ENCODE data around the gene ZNF646. TPM values are rescaled to one million over a fixed set of nuclear protein-coding genes. Genes with fewer than 3 reads are reported as not detected.

The ZNF646 gene
- total and polyA plus RNA-seq, 3 donors from 2014 or later, result 68.9 to 80.3 (median 74.0) TPM

DNA sequence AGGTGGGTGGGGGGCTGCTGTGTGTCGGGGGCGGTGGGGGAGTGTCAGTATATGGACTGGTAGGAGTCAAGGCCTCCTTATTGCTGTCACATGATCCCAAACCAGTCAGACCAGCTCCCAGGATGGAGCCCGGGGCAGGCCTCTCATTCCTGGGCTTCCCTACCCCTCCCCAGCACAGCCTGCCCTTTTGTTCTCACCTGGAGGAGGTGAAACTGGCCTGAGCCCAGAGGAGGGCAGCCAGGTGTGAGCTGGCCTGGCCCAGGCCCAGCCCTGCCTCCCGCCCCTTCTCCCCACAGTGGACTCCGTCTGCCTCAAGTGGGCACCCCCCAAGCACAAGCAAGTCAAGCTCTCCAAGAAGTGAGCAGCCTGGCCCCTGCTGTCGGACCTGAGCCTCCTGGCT, 56.7 kb downstream of the ZNF646 start:
- peaks cover 30% of the 10 kb centered on the region for H3K4me1 ChIP-seq
- H3K36me3 ChIP-seq (ENCODE audit: low read depth, missing control alignments), result peaks cover 5% of the 10 kb centered on the region
- H3K27ac ChIP-seq, result no peak overlapping the region

DNA sequence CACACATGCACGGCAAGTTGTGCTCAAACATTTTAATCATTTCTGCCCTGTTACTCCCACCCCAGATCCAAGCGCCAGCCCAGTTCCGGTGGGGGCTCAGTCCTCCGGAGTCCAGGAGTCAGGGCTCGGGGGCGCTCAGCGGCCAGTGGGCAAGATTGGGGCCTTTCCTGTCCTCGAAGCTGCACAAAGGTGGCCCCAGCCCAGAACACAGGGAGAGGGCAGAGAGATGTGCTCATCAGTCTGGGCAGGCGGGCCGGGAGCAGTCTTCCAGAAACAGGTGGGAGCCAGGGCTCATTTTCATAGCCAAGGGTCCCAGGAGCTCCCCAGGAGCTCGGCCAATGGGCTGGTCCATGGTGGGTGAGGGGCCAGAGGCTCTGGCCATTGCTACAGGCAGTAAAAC, 57.2 kb downstream of the ZNF646 start:
- no peak for DNase-seq
- Histone ChIP-seq H3K27ac (no peak overlapping the region), H3K4me3 (no peak overlapping the region), H3K9me3 (no peaks in the 10 kb centered on the region), H3K36me3 (ENCODE audit: low read depth, missing control alignments) (peaks cover 5% of the 10 kb centered on the region), H3K27me3 (no peaks in the 10 kb centered on the region), H3K4me1 (peaks cover 30% of the 10 kb centered on the region)
- intact Hi-C loops (cut with DNase I; ENCODE audit: low total_unique reads), result no loop called here
- 88 to 100% methylated on average over 2 to 11 of the region's 11 CpGs for whole genome bisulfite sequencing, 2 donors
- TF ChIP-seq POLR2A (IDR thresholded peaks at IDR 0.05), result no peak
- TF ChIP-seq, protein P1, sequence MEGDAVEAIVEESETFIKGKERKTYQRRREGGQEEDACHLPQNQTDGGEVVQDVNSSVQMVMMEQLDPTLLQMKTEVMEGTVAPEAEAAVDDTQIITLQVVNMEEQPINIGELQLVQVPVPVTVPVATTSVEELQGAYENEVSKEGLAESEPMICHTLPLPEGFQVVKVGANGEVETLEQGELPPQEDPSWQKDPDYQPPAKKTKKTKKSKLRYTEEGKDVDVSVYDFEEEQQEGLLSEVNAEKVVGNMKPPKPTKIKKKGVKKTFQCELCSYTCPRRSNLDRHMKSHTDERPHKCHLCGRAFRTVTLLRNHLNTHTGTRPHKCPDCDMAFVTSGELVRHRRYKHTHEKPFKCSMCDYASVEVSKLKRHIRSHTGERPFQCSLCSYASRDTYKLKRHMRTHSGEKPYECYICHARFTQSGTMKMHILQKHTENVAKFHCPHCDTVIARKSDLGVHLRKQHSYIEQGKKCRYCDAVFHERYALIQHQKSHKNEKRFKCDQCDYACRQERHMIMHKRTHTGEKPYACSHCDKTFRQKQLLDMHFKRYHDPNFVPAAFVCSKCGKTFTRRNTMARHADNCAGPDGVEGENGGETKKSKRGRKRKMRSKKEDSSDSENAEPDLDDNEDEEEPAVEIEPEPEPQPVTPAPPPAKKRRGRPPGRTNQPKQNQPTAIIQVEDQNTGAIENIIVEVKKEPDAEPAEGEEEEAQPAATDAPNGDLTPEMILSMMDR (IDR thresholded peaks at IDR 0.05), result no peak

More for the DNA sequence above, 56.7 kb downstream of the ZNF646 start:
- Histone ChIP-seq H3K27me3 (no peaks in the 10 kb centered on the region), H3K9me3 (no peaks in the 10 kb centered on the region), H3K4me3 (no peak overlapping the region)
- TF ChIP-seq, protein P1 (IDR thresholded peaks at IDR 0.05), result no peak
- TF ChIP-seq POLR2A (IDR thresholded peaks at IDR 0.05), result no peak
- intact Hi-C loops (cut with DNase I; ENCODE audit: low total_unique reads), result no loop called here
- WGBS, 2 donors, result 40 to 81% methylated on average over 1 to 6 of the region's 6 CpGs
- DNase-seq, result no peak

DNA sequence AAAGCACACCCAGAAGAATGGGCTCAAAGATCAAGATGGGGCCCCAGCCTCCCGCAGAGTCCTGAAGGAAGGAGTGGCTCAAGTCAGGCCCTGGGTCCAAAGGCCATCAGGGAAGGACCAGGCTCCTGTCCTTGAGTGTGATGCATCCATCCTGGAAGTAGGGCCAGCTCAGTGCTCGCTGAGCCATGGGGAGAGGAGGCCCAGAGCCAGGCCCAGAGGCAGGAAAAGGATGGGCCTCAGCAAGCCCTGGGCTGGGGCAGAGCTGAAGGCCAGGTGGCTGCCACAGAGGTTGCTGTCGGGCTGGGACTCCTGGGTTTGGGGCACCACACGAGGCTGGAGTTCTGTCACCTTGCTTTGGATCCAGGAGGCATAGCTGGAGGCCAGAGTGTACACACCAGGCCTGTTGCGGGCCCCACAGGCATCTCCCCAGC, 57.6 kb downstream of the ZNF646 start:
- no peak for DNase-seq
- TF ChIP-seq POLR2A (IDR thresholded peaks at IDR 0.05), result no peak
- TF ChIP-seq, protein P1 (IDR thresholded peaks at IDR 0.05), result no peak
- H3K9me3 ChIP-seq, result no peaks in the 10 kb centered on the region
- no peaks in the 10 kb centered on the region for H3K27me3 ChIP-seq
- no peak overlapping the region for H3K27ac ChIP-seq
- intact Hi-C loops (cut with DNase I; ENCODE audit: low total_unique reads), result no loop called here
- peaks cover 30% of the 10 kb centered on the region for H3K4me1 ChIP-seq
- no peak overlapping the region for H3K4me3 ChIP-seq
- 89 to 92% methylated on average over 3 to 5 of the region's 5 CpGs for WGBS, 2 donors
- H3K36me3 ChIP-seq (ENCODE audit: low read depth, missing control alignments), result peaks cover 5% of the 10 kb centered on the region

DNA sequence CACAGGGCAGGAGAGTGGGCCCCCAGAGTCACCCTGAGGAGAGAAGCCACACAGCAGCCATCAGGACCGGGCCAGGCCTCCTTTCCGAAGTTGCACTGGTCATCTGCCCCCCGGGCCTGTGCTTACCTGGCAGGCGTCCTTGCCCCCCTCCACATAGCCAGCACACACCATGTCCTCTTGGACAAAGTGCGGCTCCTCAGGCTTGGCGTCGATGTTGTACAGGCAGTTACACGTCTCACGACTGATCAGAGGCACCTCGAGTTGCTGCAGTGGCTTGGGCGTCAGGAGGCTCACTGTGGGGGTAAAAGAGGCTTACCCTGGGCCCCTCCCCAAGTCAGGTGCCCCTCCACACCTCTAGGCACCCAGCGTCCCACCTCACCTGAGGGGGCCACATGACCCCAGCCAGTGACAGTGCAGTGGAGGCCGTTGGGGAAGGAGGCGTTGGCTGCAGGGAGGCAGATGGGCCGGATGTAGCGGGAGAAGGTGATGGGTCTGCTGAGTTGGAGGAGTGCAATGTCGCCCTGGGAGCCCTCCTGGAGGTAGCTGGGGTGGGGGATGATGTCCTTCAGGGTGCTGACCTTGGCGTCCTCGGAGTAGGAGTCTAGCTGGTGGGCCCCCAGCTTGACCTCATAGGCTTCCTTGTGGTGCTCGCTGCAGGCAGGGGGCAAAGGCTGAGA, 58.2 kb downstream of the ZNF646 start:
- WGBS, 2 donors, result 87 to 88% methylated on average over 9 to 19 of the region's 20 CpGs
- intact Hi-C loops (cut with DNase I; ENCODE audit: low total_unique reads), result no loop called here
- Histone ChIP-seq H3K27ac (no peak overlapping the region), H3K9me3 (no peaks in the 10 kb centered on the region), H3K4me3 (no peak overlapping the region), H3K36me3 (ENCODE audit: low read depth, missing control alignments) (peaks cover 5% of the 10 kb centered on the region), H3K27me3 (no peaks in the 10 kb centered on the region), H3K4me1 (peaks cover 30% of the 10 kb centered on the region)
- DNase-seq, result no peak
- TF ChIP-seq, protein P1 (IDR thresholded peaks at IDR 0.05), result no peak
- no peak for TF ChIP-seq POLR2A (IDR thresholded peaks at IDR 0.05)

DNA sequence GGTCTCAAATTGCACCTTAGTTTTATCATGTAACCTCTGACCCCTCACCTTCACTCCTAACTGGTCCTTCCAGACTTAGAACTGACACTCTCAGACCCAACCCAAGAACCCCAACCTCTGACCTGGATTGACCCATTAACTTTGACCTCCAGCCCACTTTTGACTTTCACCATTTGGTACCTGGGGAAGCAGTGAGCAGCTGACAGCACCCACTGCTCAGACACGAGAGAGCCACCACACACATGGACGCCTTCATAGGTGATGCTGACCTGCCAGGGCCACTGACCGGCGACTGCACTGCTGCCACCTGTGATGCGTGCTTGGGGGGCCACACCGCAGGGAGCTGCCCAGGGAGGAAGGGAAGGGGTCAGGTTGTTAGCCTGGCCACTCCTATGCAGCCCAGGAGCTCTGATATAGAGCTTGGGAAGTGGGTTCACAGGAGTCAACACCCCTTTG, 58.9 kb downstream of the ZNF646 start:
- Histone ChIP-seq H3K36me3 (ENCODE audit: low read depth, missing control alignments) (peaks cover 5% of the 10 kb centered on the region), H3K9me3 (no peaks in the 10 kb centered on the region), H3K27me3 (no peaks in the 10 kb centered on the region), H3K4me1 (peaks cover 27% of the 10 kb centered on the region), H3K27ac (no peak overlapping the region), H3K4me3 (no peak overlapping the region)
- WGBS, 2 donors, result 87 to 88% methylated on average over 4 to 6 of the region's 6 CpGs
- no peak for DNase-seq
- TF ChIP-seq POLR2A (IDR thresholded peaks at IDR 0.05), result no peak
- TF ChIP-seq, protein P1 (IDR thresholded peaks at IDR 0.05), result no peak
- intact Hi-C loops (cut with DNase I; ENCODE audit: low total_unique reads), result no loop called here

All from testis (tissue), 3 donors.